GM23248 (cell line): ENCODE data around the gene CCHCR1.

Experiments
- EZH2 ChIP-seq: fragments of 200-600 bp; sonication (generic); IDR thresholded peaks from 2 replicates; pipeline ENCODE4 v1.6.1; 2018; ENCODE audit warnings: antibody characterized with exemption, mild to moderate bottlenecking; ENCODE audit not compliant: insufficient read depth, poor library complexity, severe bottlenecking
- EZH2phosphoT487 ChIP-seq: fragments of 200-600 bp; sonication (generic); IDR thresholded peaks from 2 replicates; pipeline ENCODE4 v1.6.1; 2018; ENCODE audit warnings: antibody characterized with exemption, moderate library complexity, mild to moderate bottlenecking, low read depth; ENCODE audit not compliant: insufficient read depth

DNA sequence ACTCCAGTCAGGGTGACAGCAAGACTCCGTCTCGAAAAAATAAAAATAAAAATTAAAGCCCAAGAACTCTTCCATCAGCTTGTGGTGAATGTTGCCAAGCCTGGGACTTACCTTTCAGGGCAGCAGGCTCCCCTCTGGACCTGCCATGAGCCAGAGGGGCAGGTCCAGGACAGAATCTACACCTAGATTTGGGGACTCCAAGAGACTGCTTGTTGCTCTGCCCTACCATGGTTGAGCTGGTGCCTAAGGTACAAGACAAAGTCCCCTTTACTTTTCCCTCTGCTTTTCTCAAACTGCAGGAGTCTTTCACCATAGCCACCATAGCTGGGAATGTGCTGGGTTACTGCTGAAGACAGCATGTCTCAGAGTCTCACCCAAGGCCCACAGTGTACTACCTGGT is 54.5 kb downstream of the CCHCR1 start:
- no peak for TF ChIP-seq EZH2phosphoT487
- no peak for TF ChIP-seq EZH2
